Fibroblast of gingiva (primary cell): ENCODE results near the gene TBC1D1.
A peak's percentile ranks its signal among the peaks of the same experiment; 100 is the strongest.

Experiments used
- DNase-seq: peaks from one replicate; pipeline ENCODE4 v3.0.0-alpha.2; 2011; ENCODE audit warnings: low read depth

TBC1D1 gene

DNA sequence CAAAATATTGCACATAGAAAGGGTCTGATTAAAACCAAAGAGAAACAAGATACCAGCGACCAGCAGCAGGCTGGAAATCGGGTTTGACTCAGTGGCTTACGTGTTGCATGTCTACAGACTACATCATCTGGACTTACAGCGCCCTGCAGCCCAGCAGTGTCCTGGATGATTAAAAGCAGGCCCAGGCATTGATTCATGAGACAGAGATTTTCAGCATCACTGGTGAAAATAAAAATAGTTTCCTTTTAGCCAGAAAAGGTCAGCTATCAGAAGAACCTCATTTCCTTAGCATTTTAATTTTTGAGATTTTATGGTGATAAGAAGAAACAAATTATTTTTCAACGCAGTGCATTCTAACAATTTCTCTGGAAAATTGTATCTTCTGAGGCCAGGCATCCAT is 259.9 kb downstream of the TBC1D1 start:
- DNase-seq, result peak; percentile 82

DNA sequence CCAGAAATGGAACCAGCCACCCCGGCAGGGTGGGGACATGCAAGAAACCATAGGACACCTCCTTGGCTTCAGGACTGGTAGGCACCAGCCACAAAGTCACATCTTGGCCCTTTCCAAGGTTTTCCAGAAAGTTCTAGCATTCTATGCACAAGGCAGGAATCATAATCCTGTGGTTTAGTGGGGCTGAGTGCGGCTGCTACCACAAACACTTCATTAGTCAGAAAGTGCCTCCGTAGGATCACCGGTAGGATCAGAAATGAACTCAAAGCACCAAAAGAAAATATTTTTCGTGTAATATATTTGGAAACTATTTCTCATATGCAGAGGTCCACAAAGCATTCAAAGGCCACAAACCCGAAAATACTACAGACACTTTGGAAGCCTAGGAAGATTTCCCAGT is 261.0 kb downstream of the TBC1D1 start:
- DNase-seq, result no peak

DNA sequence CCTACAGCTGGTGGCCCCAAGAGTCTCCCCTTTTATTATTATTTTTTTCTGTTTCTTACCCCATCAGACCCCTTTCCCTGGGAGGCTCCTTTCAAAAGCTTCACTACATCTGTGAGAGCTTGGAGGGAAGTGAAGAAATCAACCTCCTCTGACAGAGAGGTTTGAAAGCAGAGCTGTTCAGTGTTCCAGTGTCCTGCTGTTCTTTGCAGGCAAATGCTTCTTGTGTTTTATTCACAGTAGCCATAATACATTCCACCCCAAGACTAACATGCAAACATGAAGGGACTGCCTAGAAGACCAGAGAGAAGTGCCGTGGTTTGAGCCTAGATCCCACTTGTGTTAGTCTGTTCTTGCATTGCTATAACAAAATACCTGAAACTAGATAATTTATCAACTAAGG is 261.4 kb downstream of the TBC1D1 start:
- no peak for DNase-seq

DNA sequence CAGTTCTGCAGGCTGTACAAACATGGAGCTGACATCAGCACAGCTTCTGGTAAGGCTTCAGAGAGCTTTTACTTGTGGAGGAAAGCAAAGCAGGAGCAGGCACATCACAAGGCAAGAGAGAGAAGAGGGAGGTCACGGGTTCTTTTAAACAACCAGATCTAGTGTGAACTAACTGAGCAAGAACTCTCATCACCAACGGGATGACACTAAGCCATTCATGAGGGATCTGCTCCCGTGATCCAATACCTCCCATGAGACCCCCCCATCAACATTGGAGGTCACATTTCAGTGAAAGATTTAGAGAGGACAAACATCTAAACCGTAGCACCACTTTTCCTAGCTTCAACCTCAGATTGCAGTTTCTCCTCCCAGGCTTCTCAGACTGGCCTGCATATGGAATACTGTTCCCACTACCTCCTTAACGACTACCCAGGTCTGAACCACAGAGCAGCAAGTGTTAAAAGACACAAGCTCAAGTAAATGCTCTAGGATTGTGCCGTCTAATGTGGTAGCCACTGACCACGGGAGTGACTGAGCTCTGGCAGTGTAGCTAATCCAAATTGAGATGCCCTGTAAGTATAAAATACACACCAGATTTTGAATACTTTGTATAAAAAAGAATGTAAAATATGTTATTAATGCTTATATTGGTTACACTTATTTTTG is 262.0 kb downstream of the TBC1D1 start:
- no peak for DNase-seq

- DNase-seq, result no peak
Measured at GRCh38 chr4:38153387-38153760, 262.5 kb downstream of the TBC1D1 start.

DNA sequence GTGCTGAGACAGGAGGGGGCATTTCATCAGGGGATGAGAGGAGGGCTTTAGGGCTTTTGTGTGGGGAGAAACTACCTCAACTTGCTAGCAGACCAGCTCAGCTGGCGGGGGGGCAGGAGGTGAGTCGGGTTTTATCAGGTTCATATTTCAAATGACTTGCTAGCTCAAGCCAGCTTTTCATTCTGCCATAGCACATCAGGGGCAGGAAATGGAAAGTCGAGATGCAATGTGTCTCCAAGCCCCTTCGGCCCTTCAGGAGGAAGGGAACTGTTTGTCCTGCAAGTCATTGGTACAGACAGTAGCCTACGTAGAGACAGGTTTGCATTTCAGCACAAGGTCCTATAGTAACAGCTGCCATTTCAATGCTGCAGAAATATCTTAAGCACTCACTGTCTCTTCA is 263.4 kb downstream of the TBC1D1 start:
- no peak for DNase-seq

DNA sequence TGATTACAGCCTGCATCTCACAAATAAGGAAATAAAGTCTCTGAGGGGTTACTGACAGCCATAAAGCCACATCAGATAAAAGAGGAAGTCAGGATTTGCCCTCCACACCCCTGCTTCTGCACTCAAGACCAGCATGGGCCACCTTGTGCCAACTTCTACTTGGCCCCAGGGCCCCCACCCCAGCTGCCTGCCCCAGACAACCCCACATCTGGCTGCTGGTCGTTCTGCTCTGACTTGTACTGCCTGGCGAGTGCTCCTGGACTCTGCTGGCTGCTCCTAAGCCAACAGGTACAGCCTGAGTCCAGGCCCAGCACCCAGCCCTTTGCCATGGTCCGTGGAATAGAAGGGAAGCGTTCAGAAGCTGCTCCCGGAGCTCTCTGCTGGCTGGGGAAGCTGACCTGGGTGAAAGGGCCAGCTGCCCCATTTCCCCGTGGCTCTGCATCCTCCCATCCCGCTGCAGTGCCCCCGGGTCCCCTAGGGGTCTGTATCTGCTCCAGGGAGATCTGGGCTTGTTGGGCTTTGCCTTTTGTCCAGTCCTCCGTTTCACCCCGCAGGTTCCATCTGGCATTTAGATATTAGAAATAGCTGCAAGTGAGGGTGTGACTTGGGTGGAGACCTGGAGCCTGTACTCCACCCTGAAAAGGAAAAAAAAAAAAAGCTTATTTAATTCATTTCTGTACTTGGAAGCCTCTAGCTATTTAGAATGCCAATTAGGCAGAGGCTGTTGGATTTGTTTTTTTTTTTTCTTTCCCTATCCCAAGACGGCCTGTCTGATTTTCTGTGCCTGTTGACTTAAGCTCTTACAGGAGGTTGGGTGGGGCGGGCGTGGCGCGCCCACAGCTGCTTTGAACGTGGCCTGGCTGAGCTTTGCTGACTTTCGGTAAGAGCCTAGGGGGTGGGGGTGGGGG is 264.1 kb downstream of the TBC1D1 start:
- DNase-seq, result peak; percentile 34

- no peak for DNase-seq
Measured at GRCh38 chr4:38155589-38156294, 264.9 kb downstream of the TBC1D1 start.

DNA sequence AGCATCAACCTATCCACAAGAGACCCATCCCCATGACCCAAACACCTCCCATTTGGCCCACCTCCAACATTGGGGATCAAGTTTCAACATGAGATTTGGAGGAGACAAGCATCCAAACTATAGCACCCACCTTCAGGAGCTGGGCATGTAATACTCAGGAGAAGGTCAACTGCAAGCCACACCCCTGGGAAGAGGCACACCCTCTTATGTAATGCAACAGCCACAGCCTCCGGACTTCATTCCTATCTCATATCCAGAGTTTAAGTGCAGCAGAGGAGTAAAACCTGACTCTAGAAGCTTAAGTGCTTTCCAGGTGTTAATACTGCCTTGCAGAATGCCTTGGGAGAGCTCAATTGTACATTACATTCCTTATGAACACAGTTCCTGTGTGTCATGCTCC is 266.7 kb downstream of the TBC1D1 start:
- no peak for DNase-seq

GRCh38 chr4:38160487-38161207 is 269.8 kb downstream of the TBC1D1 start:
- DNase-seq, result peak; percentile 96

GRCh38 chr4:38161208-38162113 is 270.6 kb downstream of the TBC1D1 start:
- DNase-seq, result peak; percentile 16

DNA sequence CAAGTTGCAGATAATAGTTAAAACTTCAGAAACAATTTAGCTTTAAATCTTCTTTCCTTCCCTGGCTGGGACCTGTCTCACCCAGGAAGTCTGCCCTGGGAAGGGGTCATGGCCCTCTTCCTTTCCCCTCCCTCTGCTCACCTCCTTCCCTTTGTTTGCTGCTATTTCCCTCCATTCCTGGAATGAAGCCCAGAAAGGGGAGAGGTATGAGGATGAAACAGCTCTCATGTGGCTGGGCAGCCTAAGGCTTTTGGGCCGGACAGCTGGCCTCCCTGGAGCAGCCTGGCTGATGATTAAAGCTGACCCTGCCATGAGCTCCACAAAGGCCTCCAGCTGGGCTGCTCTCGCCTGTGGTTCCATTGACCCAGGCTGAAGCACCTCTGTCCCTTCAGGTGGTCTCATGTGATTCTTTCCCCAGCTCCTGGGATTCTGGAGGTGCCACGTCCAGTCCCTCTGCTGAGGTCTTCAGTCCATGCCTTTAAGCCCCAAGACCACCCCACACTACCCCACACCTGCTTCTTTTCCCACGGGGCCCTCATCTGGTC is 271.4 kb downstream of the TBC1D1 start:
- peak; percentile 71 for DNase-seq

- peak; percentile 24 for DNase-seq
Measured at GRCh38 chr4:38163216-38164006, 272.5 kb downstream of the TBC1D1 start.

- no peak for DNase-seq
Measured at GRCh38 chr4:38164346-38164745, 273.5 kb downstream of the TBC1D1 start.

DNA sequence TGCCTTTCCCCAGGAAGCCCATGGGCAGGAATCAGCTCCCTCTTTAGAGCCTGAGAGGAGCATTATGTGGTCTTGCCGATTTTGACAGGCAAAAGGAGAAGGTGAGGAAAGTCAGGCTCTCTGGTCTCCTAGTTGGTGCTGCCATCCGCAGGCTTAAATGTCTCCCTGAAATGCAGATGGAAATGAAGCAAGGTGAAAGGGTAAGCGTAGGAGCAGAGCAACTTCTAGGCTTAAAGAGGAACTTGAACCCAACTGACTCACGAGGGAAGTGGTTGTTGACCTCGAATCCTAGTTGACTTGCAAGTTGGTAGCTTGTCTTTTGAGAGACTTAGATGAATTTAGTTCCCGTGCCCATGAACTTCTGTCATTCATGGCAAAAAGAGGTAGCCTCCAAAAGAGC is 275.2 kb downstream of the TBC1D1 start:
- DNase-seq, result no peak

GRCh38 chr4:38166768-38167167 is 275.9 kb downstream of the TBC1D1 start:
- DNase-seq, result no peak

GRCh38 chr4:38167973-38168372 is 277.1 kb downstream of the TBC1D1 start:
- DNase-seq, result no peak

DNA sequence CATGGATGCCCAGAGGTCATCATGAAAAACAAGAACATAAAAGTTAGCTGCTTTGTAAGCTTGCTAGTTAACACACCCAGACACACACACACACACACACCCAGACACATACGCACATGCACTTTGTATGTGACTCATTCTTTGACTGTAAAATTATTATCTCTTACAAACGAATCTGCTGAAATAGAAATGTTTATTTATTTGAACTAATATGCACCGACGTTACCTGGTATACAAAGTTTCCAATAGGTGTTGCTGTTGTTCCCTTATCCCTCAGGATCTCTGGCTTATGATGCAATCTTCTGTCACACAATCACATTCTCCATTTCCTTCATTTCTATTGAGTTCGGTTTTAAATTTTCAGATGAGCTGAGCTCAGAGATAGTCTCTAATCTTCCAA is 278.6 kb downstream of the TBC1D1 start:
- DNase-seq, result no peak

DNA sequence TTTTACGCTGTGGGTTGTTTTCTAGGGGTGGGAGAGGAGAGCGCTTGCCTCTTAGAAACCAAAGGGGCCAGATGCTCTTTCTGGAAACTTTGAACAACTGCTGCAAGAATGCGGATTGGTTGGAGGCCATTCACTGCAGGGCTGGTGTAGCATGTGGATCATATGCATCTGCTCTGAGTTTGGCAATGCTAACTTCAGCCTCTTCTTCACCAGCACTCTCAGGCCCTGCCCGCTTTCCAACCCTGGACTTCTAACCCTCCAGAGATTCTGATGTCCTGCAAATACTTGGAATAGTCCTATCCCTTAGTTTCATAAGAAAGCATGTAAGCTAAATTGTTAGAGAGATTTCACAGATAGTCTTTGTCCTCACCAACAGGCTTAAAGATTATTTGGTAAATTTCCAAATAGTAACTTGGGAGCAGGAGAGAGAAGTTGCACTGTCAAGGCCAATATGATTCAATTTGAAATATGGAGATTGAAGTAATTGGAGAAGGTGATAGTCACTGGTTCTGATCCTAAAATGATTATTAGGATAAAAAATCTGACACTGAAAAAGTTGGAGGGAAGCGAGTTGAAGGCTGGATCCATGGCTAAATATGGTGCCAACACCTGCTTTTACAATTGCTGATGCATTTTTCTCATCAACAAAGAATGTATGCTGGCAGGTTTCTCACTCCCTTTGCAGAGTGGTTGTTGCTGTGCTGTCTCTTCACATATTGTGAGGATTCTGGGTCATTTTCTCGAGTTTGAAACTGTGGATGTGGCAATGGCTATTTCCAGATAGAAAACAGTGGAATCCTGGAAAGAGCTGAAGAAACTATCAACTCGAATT is 279.7 kb downstream of the TBC1D1 start:
- DNase-seq, result no peak
